Measurements from ENCODE around the gene GPRIN3.

Gene GPRIN3

GRCh38 chr4:89213382-89213701 lies 94.3 kb downstream of the GPRIN3 start:
- Histone ChIP-seq H3K36me3 (ENCODE audit: insufficient read depth, low read length) (no peaks in the 10 kb centered on the region), H4K20me1 (ENCODE audit: insufficient read depth, low read length, poor library complexity, severe bottlenecking) (no peaks in the 10 kb centered on the region), H3K4me2 (ENCODE audit: low read depth, low read length, poor library complexity, severe bottlenecking) (no peak overlapping the region), H3K9me2 (replicated peaks; ENCODE audit: low read depth, low read length) (no peaks in the 10 kb centered on the region), H3K27me3 (ENCODE audit: insufficient read depth, low read length, poor library complexity, severe bottlenecking) (no peaks in the 10 kb centered on the region), H3K9ac (ENCODE audit: low read depth, low read length, poor library complexity, severe bottlenecking) (no peak overlapping the region), H3F3A (ENCODE audit: low read depth) (no peaks in the 10 kb centered on the region), H2AFZ (ENCODE audit: low read length) (no peak overlapping the region), H3K4me1 (ENCODE audit: insufficient read depth, low read length, poor library complexity, severe bottlenecking) (no peaks in the 10 kb centered on the region), H3K9me3 (ENCODE audit: insufficient read depth, low read depth, low read length) (no peaks in the 10 kb centered on the region), H3K4me3 (ENCODE audit: low read length, poor library complexity, severe bottlenecking) (no peak overlapping the region), H3K79me2 (ENCODE audit: insufficient read depth, low read length) (no peaks in the 10 kb centered on the region)
- TF ChIP-seq EZH2phosphoT487 (IDR thresholded peaks at IDR 0.05; ENCODE audit: borderline replicate concordance) (no peak), CTCF (conservative IDR thresholded peaks at IDR 0.05; ENCODE audit: low read length) (no peak)

GRCh38 chr4:89212666-89213381 lies 94.8 kb downstream of the GPRIN3 start:
- H3K4me1 ChIP-seq (ENCODE audit: insufficient read depth, low read length, poor library complexity, severe bottlenecking): no peaks in the 10 kb centered on the region
- H3K9me2 ChIP-seq (replicated peaks; ENCODE audit: low read depth, low read length): no peaks in the 10 kb centered on the region
- H3K9me3 ChIP-seq (ENCODE audit: insufficient read depth, low read depth, low read length): no peaks in the 10 kb centered on the region
- H3K27me3 ChIP-seq (ENCODE audit: insufficient read depth, low read length, poor library complexity, severe bottlenecking): no peaks in the 10 kb centered on the region
- H4K20me1 ChIP-seq (ENCODE audit: insufficient read depth, low read length, poor library complexity, severe bottlenecking): no peaks in the 10 kb centered on the region
- H3F3A ChIP-seq (ENCODE audit: low read depth): no peaks in the 10 kb centered on the region
- no peaks in the 10 kb centered on the region for H3K36me3 ChIP-seq (ENCODE audit: insufficient read depth, low read length)
- TF ChIP-seq EZH2phosphoT487 (IDR thresholded peaks at IDR 0.05; ENCODE audit: borderline replicate concordance) (no peak), CTCF (conservative IDR thresholded peaks at IDR 0.05; ENCODE audit: low read length) (no peak)
- H3K4me2 ChIP-seq (ENCODE audit: low read depth, low read length, poor library complexity, severe bottlenecking): no peak overlapping the region
- H2AFZ ChIP-seq (ENCODE audit: low read length): no peak overlapping the region
- no peak overlapping the region for H3K4me3 ChIP-seq (ENCODE audit: low read length, poor library complexity, severe bottlenecking)
- no peaks in the 10 kb centered on the region for H3K79me2 ChIP-seq (ENCODE audit: insufficient read depth, low read length)
- H3K9ac ChIP-seq (ENCODE audit: low read depth, low read length, poor library complexity, severe bottlenecking): no peak overlapping the region

- TF ChIP-seq CTCF (conservative IDR thresholded peaks at IDR 0.05; ENCODE audit: low read length) (no peak), EZH2phosphoT487 (IDR thresholded peaks at IDR 0.05; ENCODE audit: borderline replicate concordance) (no peak)
- Histone ChIP-seq H3K36me3 (ENCODE audit: insufficient read depth, low read length) (no peaks in the 10 kb centered on the region), H3K27me3 (ENCODE audit: insufficient read depth, low read length, poor library complexity, severe bottlenecking) (no peaks in the 10 kb centered on the region), H3F3A (ENCODE audit: low read depth) (no peaks in the 10 kb centered on the region), H3K79me2 (ENCODE audit: insufficient read depth, low read length) (no peaks in the 10 kb centered on the region), H3K9me2 (replicated peaks; ENCODE audit: low read depth, low read length) (no peaks in the 10 kb centered on the region), H3K9ac (ENCODE audit: low read depth, low read length, poor library complexity, severe bottlenecking) (no peak overlapping the region), H3K4me3 (ENCODE audit: low read length, poor library complexity, severe bottlenecking) (no peak overlapping the region), H3K4me2 (ENCODE audit: low read depth, low read length, poor library complexity, severe bottlenecking) (no peak overlapping the region), H4K20me1 (ENCODE audit: insufficient read depth, low read length, poor library complexity, severe bottlenecking) (no peaks in the 10 kb centered on the region), H2AFZ (ENCODE audit: low read length) (no peak overlapping the region), H3K4me1 (ENCODE audit: insufficient read depth, low read length, poor library complexity, severe bottlenecking) (no peaks in the 10 kb centered on the region), H3K9me3 (ENCODE audit: insufficient read depth, low read depth, low read length) (no peaks in the 10 kb centered on the region)
Measured at GRCh38 chr4:89204624-89205023, 103.0 kb downstream of the GPRIN3 start.

Data from Loucy (cell line).